HEK293 (cell line): ENCODE measurements around the gene DDR1.

Experiments
- CTCF ChIP-seq: fragments of 450-650 bp; formaldehyde crosslinking; IDR thresholded peaks from 2 replicates; pipeline ENCODE4 v1.5.1; 2016; ENCODE audit warnings: missing biosample characterization, missing genetic modification characterization
- HOXD13 ChIP-seq: sonication (generic); formaldehyde crosslinking; IDR thresholded peaks from 2 replicates; pipeline ENCODE4 v1.8.0; 2022; ENCODE audit warnings: missing genetic modification reagents, borderline replicate concordance
- MZF1 ChIP-seq: fragments of 450-650 bp; formaldehyde crosslinking; IDR thresholded peaks from 2 replicates; pipeline ENCODE4 v1.5.1; 2017; ENCODE audit warnings: missing biosample characterization, missing genetic modification characterization, borderline replicate concordance
- PRDM6 ChIP-seq: fragments of 450-650 bp; formaldehyde crosslinking; IDR thresholded peaks from 2 replicates; pipeline ENCODE4 v1.5.1; 2017; ENCODE audit warnings: missing biosample characterization, missing genetic modification characterization
- REST ChIP-seq: fragments of 450-650 bp; formaldehyde crosslinking; IDR thresholded peaks from 2 replicates; pipeline ENCODE4 v1.5.1; 2016; ENCODE audit warnings: missing biosample characterization, missing genetic modification characterization
- YY1 ChIP-seq: fragments of 450-650 bp; formaldehyde crosslinking; IDR thresholded peaks from 2 replicates; pipeline ENCODE4 v1.5.1; 2018; ENCODE audit warnings: missing biosample characterization, missing genetic modification characterization
- ZBTB8A ChIP-seq: fragments of 450-650 bp; formaldehyde crosslinking; IDR thresholded peaks from 2 replicates; pipeline ENCODE4 v1.5.1; 2016; ENCODE audit warnings: missing biosample characterization, missing genetic modification characterization
- ZNF146 ChIP-seq: fragments of 450-650 bp; formaldehyde crosslinking; IDR thresholded peaks from 2 replicates; pipeline ENCODE4 v1.5.1; 2016; ENCODE audit warnings: missing biosample characterization, missing genetic modification characterization
- TF ChIP-seq, protein P1 (sequence below): fragments of 450-650 bp; formaldehyde crosslinking; IDR thresholded peaks from 2 replicates; pipeline ENCODE4 v1.5.1; 2016; ENCODE audit warnings: missing biosample characterization, missing genetic modification characterization, low read depth

DNA sequence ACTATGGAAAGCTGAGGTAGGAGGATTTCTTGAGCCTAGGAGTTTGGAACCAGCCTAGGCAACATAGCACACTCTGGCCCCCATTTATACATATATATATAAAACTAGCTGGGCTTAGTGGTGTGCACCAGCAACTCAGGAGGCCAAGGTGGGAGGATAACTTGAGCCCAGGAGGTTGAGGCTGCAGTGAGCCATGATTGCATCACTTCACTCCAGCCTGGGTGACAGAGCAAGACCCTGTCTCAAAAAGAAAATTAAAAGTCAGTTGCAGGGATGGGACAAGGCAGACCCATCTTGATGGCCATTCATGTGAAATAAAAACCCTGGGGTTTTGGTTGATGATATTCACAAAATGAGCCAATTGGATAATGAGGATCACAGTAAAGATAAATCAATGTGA is 17.1 kb downstream of the DDR1 start:
- TF ChIP-seq REST (tag by site-specific recombination), result no peak
- TF ChIP-seq MZF1, result no peak
- TF ChIP-seq HOXD13 (CRISPR knock-in tag), result no peak
- no peak for TF ChIP-seq CTCF (tag by site-specific recombination)
- TF ChIP-seq, protein P1, sequence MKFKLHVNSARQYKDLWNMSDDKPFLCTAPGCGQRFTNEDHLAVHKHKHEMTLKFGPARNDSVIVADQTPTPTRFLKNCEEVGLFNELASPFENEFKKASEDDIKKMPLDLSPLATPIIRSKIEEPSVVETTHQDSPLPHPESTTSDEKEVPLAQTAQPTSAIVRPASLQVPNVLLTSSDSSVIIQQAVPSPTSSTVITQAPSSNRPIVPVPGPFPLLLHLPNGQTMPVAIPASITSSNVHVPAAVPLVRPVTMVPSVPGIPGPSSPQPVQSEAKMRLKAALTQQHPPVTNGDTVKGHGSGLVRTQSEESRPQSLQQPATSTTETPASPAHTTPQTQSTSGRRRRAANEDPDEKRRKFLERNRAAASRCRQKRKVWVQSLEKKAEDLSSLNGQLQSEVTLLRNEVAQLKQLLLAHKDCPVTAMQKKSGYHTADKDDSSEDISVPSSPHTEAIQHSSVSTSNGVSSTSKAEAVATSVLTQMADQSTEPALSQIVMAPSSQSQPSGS, result no peak
- TF ChIP-seq ZBTB8A (tag by site-specific recombination), result no peak
- TF ChIP-seq PRDM6, result no peak
- TF ChIP-seq ZNF146 (tag by site-specific recombination), result no peak
- TF ChIP-seq YY1 (tag by site-specific recombination), result no peak
